ENCODE measurements around the gene ACVR2A.

The ACVR2A gene

DNA sequence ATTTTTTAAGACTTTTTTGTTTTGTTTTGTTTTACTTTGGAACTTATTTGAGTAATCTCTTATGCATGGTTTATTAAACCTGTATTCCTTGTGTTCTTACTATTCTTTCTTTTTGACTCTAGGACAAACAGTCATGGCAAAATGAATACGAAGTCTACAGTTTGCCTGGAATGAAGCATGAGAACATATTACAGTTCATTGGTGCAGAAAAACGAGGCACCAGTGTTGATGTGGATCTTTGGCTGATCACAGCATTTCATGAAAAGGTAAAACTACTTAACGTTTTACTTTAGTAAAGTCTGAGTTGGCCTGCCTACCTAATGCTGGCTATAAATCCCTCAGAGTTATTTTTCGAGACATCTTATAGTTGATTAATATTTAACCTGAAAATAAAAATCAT, 72.3 kb downstream of the ACVR2A start:
- no peak for DNase-seq (ENCODE audit: low read depth in 1 of 2, low spot score in 1 of 2)

- no peak for DNase-seq (ENCODE audit: low read depth in 1 of 2, low spot score in 1 of 2)
Measured at GRCh38 chr2:147923846-147924245, 79.0 kb downstream of the ACVR2A start.

DNA sequence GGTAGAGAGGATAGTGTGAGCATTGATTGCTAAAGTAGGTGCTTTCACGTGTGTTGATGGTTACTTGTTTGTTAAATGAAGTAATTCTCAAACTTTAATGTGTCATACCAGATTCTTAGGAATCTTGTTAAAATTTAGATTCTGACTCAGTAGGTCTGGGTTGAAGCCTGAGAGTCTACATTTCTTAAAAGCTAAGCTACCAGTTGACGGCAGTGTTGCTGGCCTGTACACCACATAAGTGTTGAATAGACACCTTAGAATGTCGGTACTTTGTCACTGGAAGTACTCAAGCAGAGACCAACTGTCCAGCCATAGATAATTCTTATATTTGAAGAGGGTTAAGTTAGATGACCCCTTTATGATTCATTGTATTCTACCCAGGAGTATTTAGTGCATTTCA, 79.8 kb downstream of the ACVR2A start:
- DNase-seq (ENCODE audit: low read depth in 1 of 2, low spot score in 1 of 2) = no peak

- DNase-seq (ENCODE audit: low read depth in 1 of 2, low spot score in 1 of 2) = no peak
Measured at GRCh38 chr2:147925886-147926285, 81.1 kb downstream of the ACVR2A start.

DNA sequence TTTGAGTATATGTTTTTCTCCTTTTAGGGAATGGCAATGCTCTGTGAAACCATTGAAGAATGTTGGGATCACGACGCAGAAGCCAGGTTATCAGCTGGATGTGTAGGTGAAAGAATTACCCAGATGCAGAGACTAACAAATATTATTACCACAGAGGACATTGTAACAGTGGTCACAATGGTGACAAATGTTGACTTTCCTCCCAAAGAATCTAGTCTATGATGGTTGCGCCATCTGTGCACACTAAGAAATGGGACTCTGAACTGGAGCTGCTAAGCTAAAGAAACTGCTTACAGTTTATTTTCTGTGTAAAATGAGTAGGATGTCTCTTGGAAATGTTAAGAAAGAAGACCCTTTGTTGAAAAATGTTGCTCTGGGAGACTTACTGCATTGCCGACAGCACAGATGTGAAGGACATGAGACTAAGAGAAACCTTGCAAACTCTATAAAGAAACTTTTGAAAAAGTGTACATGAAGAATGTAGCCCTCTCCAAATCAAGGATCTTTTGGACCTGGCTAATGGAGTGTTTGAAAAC, 82.3 kb downstream of the ACVR2A start:
- DNase-seq (ENCODE audit: low read depth in 1 of 2, low spot score in 1 of 2) = no peak

GRCh38 chr2:147933931-147934330, 89.1 kb downstream of the ACVR2A start:
- no peak for DNase-seq (ENCODE audit: low read depth in 1 of 2, low spot score in 1 of 2)

- no peak for DNase-seq (ENCODE audit: low read depth in 1 of 2, low spot score in 1 of 2)
Measured at GRCh38 chr2:147934881-147935620, 90.2 kb downstream of the ACVR2A start.

DNA sequence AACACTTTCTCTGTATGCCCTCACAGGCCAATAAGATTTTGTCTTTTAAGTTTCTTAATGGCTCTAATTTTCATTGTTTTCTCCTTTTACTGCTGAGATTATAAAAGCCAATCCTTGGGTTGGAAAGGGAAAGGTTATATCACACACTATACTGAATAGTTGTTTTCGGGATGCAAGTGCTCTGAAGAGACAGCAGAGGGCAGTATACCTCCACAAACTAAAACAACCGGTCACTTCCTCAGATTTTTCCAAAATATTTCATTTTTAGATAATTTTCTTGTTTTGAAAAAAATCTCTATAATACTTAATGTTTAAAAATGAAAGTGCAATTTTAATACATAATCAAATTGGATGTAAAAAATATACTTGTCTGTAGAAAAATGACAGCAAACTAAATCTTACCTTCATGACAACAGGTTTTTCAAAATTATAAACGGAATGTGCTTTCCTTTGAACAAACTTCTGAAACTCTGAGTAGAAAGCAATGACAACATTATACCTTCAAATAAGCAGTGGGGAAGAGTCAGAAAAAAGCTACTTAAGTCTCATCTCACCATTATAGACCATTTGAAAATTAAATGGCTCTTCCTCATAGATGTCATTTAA, 93.0 kb downstream of the ACVR2A start:
- no peak for DNase-seq (ENCODE audit: low read depth in 1 of 2, low spot score in 1 of 2)

DNA sequence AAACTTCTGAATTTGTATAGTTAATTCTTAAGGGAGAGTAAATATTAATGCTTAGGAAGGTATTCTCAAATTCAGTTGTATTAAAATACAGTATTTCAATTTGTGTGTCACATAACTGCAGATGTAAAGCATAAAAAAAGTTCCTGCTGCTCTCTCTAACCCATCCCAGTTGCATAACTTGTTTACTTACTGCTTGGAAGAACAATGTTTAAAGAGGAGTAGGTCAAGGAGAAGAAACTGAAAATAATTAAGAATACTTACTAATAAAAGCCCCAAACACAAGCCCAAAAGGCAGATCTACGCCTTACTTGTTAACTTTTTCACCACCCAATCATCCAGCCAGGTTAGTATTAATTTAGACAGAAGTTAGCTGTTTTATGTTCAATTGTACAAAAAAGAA, 94.5 kb downstream of the ACVR2A start:
- DNase-seq (ENCODE audit: low read depth in 1 of 2, low spot score in 1 of 2) = no peak

GRCh38 chr2:147945660-147946059, 100.8 kb downstream of the ACVR2A start:
- DNase-seq (ENCODE audit: low read depth in 1 of 2, low spot score in 1 of 2) = no peak

DNA sequence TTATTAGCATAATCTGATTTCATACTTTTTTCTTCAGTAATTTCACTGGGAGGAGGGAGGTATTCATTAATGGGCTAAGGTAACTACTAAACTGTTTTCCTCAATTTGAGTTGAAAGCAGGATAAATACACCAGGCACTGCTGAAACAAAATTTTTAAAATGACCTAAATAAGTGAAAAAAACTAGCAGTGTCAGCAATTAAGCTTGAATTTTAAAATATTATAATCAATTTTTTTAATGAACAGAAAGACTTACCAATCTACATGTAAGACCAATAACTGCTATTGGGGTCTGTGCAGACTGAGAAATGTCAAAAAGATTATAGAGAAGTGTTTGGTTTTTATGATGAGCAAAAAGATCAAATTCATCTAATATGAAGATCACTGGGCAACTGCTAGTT, 107.3 kb downstream of the ACVR2A start:
- DNase-seq (ENCODE audit: low read depth in 1 of 2, low spot score in 1 of 2) = no peak

DNA sequence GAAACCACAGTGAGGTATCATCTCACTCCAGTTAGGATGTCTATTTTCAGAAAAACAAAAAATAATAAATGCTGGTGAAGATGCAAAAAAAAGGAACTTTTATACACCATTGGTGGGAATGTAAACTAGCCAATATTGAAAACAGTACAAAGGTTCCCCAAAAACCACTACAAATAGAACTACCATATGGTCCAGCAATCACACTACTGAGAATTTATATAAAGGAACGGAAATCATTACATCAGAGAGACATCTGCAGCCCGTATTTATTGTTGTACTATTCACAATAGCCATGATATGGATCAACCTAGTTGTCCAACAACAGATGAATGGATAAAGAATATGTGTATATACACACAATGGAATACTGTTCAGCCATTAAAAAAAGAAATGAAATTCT, 123.7 kb downstream of the ACVR2A start:
- no peak for DNase-seq (ENCODE audit: low read depth in 1 of 2, low spot score in 1 of 2)

- no peak for DNase-seq (ENCODE audit: low read depth in 1 of 2, low spot score in 1 of 2)
Measured at GRCh38 chr2:147976102-147976501, 131.3 kb downstream of the ACVR2A start.

DNA sequence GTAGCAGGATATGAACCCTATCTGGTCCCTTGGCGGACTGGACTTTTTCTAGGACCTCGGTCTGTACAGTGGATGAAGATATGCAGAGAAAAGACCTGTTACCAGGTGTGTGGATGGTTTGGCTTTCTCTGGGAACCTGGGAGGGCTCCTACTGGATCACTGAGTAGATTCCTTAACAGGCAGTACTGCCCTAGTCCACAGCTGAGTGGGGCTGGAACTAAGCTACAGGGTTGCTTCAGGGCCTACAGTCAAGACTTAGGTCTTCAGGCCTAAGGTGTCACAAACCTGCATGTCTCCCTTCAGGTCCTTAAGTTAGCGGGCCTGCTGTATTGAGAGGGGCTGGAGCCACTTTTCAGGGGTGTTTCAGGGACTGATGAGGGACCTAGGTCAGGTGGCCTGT, 132.8 kb downstream of the ACVR2A start:
- no peak for DNase-seq (ENCODE audit: low read depth in 1 of 2, low spot score in 1 of 2)
